Fibroblast of gingiva (primary cell): ENCODE results near the gene PPFIBP2.
"Not testable (repeated sequence)": the region's sequence is repeated elsewhere in the genome, so short reads cannot be mapped to it uniquely, and the experiment has no call there.

ENCODE experiments used
- DNase-seq: peaks from one replicate; pipeline ENCODE4 v3.0.0-alpha.2; 2011; ENCODE audit warnings: low read depth

Gene PPFIBP2

DNA sequence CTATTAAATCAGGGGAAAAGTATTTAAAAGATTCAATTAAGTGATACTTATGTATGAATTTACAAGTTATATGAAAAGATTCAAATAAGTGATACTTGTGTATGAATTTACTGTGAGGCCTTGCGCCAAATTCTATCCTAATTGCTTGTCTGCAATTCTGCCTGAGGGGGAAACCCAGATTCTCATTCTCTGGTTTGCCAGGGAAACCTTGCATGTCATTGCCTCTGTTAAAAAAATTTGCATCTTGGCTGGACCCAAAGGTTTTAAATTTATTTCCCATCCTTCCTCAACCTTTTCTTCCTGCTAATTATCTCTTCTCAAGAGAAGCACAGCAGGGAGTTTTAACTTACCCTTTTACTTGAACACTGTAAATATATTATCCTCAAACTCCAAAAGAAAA is 14.7 kb upstream of the PPFIBP2 start:
- no peak for DNase-seq

DNA sequence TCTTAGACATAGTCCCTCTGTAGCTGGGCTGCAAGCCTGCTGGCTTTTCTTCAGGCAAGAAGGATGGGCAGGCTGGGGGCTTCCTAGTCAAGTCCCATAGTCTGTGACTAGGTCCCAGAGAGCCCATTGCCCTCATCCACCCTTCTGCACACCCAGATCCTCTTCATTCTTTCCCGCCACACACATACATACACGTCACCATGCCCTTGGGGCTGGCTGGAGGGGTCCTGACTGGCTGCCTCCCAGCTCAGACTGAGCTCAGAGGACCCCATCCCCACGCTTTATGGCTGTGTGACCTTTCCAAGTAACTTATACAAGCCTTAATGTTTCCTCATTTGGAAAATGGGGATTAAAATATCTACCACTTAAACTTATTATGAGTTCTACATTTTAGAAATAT is 13.5 kb upstream of the PPFIBP2 start:
- DNase-seq: no peak

DNA sequence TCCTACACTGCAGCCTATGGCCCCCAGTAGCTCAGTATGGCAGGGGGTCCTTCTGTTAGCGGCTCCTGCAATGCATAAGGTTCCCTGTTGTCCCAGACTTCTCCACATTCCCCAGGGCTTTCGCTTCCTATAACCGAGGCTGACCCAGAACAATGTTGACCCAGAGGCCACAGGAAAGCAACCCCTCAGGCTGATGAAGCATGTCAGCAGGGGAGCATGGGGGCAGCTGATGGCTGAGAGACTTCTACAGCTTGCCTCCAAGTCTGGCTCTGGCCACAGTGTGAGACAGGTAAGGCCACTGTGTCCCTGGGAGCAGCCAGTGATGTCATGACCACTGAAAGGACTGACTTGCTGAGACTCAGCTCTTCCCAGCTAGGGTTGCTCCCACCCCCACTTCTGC is 12.5 kb upstream of the PPFIBP2 start:
- DNase-seq: no peak

DNA sequence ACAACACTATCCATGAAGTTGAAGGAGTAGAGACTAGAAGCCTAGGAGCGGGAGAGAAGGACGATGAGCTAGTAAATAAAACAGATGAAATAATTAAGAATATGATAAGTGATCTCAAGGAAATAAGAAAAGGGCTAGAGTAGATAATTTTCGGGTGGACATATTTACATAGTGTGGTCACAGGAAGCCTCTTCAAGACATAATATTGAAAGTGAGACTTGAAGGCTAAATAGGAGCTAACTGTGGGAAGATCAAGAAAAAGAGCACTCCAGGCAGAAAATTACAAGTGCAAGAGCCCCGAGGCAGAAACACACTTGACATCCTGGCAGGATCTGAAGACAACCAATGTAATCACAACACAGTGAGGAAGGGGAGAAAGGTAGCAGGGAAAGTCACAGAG is 11.9 kb upstream of the PPFIBP2 start:
- no peak for DNase-seq

DNA sequence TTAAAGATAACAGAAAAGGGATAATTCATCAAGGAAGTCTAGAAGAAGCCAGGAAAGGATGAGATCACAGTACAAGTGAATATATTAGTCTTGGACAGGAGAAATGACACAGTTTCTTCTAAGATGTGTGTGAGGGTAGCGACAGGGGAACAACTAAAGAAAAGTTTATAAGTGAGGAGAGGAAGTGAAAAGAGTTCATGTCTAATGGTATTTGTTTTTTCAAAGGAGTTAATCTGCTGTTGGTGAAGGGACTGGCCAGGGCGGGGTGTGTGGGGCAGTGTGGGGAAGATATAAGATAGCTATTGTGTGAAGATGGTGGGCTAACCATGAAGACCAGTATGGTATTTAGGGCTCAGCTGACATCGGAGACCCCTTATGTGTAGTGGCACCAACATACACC is 7.6 kb upstream of the PPFIBP2 start:
- no peak for DNase-seq

DNA sequence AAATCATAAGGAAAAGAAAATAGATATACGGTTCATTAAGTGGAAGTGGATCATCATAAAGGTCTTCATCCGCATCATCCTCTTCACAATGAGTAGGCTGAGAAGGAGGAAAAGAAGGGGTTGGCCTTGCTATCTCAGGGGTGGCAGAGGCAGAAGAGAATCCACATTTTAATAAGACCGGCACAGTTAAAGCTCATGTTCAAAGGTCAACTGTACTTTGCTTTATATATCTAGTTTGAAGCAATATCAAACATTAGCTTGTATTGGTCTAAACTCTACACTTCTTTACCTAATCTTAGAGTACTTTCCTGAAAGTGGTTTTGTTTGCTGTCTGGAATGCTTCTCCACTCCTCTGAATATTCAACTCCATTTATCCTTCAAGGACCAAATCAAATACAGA is 5.7 kb upstream of the PPFIBP2 start:
- DNase-seq: no peak

DNA sequence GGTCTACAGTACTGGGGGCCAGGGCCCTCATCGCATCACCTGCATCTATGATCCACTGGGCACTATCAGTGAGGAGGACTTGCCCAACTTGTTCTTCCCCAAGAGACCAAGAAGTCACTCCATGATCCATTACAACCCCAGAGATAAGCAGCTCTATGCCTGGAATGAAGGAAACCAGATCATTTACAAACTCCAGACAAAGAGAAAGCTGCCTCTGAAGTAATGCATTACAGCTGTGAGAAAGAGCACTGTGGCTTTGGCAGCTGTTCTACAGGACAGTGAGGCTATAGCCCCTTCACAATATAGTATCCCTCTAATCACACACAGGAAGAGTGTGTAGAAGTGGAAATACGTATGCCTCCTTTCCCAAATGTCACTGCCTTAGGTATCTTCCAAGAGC is 3.8 kb upstream of the PPFIBP2 start:
- no peak for DNase-seq

DNA sequence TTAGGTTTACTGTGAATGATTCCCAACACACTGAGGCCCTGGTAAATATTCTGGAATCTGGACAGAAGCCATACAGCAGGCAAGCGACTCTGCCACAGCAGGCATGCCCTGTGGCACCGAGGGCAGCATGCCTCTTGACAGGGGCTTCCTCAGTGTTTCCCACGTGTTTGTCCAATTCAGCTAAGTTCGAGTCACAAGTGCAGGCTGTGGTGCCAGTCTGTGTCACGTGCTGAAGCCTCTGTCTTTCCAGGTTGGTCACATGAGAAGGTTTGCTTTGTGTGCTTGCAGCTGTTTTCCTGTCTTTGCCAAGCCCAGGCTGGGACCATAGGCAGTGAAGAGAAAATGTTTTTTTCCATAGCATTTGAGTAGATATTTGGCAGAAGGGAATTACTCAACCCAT is 2.4 kb upstream of the PPFIBP2 start:
- peak; percentile 56 for DNase-seq

DNA sequence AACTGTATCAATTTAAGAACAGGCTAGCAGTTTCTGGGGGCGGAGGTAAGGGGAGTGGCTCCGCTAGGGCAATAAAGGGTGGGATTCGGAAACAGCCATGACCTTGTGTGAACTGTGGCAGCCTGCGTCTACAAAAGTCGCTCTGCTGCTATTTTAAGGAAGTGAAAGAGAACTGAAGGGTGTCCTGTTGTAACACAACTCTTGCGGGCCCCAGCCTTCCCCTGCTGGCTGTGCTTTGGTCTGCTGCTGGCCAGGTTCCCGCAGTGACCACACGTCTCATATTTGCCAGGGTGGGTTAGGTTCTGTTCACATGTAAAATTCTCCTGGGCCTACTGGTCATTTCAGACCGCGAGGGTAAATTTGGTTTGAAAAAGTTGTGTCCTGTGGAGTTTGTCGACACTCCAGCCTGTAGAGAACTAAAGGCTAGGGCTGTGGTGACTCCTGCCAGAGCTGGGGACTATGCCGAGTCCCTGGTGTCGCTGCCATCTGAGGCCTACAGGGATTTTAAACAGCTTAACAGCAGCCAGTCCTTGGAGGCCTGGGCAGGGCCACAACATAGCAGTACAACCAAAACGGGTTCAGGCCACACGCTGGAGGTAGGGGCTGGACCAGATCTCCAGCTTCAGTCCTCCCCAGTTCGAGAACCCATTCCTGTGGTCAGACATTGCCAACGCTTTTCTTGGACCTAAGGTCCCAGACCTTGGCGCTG is 1.1 kb upstream of the PPFIBP2 start:
- DNase-seq: peak; percentile 86

DNA sequence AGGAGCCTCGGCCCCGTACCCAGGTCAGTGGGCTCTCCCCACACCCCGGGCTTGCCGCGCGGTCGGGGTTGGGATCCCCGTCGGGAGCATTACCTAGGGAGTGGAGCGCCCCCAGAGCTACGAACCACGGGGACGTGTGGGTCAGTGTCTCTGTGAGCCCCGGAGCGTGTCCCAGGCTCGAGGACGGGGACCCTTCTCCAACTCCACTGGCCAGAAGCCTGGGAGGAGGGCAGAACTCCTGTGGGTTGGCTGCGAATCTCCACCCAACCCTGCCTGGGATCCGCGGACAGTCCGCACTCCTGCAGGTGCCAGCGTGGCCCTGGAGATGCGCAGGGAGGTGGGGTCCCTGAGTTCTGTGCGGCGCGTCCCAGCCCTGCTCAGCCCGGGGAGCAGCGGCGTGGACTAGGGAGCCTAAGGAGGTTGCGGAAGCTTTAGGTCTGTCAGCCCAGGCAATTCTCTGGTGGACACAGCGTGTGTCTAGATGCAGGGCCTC is 346 bp downstream of the PPFIBP2 start:
- DNase-seq: no peak

DNA sequence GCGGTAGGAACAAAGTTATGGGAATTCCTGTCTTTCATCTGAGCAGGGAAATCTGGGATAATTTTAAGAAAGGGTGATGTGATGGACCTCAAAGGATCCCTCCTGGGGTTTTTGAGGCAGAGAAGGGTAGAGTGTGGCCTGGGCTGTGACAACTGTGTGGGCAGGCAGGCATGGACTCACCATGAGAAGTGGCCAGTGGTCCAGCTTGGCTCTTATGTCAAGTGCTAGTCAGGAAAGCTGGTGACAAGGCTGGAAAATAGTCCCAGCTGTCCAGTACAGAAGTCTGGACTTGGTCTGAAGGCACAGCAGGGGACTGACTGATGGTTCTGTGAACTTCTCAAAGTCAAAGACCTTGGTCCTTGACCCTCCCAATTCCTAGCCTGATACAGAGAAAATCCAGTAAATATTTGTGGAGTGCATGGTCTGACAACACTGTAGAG is 1.7 kb downstream of the PPFIBP2 start:
- no peak for DNase-seq

DNA sequence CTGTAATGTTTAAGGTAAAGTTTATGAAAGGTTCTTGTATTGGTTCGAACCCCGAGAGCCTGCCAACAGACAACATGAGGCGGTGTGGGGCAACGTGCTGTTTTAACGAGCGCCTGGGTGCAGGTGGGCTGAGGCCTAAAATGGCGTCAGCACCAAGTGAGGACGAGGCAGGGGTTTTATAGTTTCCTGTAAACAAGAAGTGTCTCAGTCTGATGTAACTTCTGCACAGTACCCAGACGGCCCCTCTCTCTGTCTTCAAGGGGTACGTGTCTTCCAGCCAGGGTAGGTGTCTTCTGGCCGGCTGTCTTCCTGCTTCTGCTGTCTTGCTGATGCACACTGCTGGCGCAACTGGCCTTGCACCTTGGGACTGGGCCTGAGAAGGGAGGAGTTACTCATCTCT is 2.7 kb downstream of the PPFIBP2 start:
- no peak for DNase-seq

DNA sequence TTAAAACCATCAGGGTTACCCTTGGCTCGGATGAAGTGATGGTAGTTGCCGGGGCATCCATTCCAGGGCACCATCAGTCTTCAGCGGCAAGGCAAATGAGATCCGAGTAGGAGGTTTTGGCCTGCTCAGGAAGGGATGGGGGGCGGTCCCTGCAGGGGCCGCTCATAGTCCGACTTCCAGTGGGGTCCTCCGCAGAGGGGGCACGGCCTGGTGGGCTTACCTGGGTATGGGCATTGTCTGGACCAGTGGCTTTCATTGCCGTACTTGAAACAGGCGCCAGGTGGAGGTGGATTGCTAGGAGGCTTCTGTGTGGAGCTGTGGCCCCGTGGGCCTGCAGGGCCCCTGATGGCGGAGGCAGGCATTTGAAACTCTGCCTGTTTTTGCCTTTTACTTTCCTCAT is 3.9 kb downstream of the PPFIBP2 start:
- not testable (repeated sequence) for DNase-seq

DNA sequence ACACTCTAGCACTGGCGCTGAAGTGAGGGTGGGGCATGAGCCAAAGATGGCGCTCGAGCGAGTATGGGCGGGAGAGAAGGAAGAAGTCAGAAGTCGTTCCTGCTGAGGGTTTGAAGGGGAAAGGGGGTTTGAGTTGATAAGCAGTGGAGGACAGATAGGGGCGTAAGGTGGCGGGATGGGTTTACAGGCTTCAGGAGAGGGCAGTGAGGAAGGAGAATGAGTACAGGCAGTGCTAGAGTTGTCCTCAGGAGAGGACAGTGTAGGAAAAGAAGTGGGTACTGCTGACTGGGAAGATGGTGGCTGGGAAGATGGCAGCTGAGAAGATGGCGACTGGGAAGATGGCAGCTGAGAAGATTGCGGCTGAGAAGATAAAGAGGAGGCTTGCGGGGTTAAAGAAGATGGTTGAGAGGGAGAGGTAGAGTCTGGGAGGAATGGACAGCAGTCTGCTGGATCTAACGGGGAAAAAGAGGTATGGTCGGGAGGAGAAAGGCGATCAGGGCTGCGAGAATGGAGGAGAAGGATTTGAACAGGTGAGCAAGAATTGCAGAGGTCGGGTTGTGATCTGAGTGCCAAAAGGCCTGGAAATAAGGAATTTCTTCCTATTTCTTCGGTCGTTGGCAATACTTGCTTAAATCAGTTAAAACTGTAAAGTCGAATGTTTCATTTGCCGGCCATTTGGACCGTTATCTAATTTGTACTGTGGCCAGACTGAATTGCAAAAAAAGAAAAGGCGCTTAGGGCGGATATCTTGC is 5.2 kb downstream of the PPFIBP2 start:
- no peak for DNase-seq

DNA sequence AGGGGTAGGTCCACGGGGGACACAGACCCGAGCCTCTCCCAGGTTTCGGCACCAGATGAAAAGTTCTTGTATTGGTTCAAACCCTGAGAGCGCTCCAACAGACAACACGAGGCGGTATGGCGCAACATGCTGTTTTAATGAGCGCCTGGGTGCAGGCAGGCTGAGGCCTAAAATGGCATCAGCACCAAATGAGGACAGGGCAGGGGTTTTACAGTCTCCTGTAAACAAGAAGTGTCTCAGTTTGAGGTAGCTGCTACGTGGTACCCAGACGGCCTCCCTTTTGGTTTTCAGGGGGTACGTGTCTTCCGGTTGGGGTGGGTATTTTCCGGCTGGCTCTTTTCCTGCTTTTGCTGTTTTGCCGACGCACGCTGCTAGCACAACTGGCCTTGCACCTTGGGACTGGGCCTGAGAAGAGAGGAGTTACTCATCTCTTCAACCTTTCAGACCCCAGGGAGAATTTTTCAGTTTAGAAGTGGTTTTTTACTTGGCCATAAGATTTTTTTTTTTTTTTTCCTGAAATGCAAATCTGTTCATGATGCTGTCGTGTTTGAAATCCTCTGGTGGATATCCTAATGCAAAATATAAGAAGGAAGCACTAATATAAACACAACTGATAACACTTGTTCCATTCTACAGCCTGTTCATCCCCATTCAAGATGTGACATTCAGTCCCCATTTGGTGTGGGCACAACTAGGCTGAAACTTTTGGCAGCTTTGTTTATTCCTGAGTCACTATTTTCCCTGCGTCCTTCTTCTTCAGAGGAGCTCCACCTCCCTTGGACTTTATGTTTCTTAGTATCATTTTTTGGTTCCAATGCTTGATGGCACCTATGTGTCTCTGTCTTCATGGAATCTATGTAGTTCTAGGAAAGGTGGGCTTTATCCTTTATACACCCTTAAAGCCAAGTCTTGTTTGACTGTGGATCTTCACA is 6.5 kb downstream of the PPFIBP2 start:
- no peak for DNase-seq

DNA sequence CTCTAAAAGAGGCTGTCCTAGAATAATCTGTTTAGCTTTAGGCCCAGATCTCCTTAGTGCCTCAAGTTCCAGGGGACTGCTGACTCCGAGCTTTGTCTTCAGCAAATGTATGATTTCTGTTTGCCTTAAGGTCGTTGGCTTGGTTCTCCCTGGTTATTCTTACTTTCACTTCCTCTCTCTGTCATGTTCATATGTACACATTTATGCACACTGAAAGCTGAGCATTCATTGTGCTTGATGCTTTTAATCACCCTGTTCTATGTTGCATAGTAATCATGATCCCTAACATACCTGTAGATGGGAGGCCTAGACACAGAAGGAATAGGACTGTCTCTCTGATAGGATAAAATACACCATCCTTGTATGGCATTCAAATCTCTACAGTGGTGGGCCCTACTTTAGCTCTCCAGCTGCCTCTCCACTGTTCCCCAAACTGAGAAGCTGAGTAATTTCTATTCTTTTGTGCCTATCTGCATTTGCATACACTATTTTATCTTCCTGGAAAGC is 7.2 kb downstream of the PPFIBP2 start:
- DNase-seq: no peak

DNA sequence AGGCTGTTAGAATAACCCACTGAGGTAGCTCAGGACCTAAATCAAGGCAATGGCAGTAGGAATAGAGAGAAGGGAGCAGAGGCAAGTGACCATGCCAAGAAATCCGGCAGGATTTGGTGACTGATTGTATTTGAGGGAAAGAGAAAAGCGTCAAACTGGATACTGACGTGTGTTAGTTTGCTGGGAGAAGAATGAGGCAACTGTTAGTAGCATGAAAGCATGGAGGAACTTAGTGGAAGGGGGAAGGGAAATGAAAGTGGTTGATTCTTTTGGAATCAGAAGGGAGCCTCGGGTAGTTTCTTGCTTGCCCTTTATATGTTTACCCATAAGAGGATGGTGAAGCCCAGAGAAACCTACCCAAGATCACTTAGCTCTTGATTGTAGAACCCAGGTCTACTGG is 8.3 kb downstream of the PPFIBP2 start:
- DNase-seq: no peak

DNA sequence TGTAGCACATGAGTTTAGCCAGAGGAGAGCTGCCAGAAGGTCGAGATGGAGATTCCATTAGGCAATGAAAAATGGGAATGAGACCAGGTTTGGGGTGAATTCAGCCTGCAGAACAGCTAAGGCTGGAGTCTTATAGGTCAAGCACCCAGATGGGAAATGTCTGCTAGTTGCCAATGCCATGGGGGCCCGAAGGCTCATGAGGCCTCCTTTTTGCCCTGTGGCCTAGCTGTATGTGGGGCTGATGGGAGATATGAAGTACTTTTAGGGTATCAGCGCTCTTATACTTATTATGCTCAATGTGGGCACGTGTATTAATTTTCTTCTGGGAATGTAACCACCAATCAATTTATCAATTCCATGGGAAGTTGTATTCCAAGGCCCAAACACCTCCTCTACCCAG is 8.7 kb downstream of the PPFIBP2 start:
- DNase-seq: no peak

DNA sequence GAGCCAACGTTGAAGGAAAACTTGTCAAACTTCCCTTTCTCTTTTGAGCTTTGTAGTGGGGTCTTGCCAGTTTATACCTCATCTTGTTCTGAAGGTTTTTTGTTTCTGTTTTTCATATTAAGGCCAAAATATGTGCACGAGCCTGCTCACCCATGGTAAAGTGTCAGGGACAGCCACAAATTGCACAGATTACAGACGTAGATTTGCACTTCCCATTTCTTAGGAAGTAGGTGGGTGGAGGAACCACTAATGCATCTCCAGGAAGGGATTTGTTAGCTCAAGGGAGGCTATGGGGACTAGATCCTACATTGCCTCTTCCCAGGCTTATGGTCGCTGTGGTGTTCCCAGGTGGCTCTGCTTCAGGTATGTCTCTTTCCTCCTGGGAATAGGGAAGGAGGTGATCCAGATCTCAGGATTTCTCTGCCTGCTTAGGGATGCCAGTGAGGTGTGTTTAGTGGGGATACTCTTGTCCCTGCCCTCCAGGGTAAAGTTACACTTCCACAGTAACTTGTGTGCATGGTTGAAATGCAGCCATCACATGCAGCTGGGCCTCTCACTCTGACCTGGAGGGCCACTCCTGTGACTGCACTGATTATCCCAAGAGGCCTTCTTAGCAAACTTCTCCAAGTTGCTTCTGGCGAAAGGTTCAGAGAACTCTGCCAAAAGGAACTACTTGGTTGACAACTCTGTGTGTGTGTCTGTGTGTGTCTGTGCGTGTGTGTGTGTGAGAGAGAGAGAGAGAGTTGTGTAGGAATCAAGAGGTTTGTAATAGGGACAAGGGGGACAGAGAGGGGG is 9.8 kb downstream of the PPFIBP2 start:
- DNase-seq: peak; percentile 18

DNA sequence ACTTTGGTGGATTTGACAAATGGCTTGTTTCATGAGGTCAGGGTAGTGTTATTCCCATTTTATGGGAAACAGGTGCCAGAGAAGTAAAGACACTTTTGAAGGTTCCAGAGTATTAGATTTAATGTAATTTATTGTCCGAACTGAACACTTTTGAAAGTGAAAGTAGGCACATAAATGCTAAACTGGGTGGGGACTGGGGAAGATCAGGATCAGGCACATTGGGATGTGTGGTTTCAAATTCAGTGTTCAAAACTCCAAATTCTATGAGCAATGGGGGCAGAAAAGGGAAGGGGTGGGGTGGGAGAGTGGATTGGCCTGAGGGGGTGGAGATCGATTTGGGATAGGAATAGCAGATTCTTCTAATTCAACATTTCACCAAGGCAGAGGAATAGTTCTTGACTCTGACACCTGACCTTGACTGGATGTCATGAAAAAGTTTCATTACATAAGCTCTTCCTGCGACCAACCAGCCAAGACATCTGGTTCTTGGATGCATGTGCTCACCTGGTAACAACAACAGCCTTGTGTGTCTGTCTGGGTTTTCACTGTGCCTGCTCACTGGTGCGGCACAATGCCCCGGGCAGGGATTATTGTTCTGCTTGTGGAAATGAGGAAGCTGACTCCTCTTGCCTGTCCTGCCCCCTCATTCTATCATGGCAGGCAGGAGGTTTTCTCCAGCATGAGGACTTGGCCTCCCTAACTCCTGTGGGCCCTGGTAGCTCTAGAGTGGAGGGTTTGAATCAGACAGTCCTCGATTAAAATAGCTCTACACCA is 10.8 kb downstream of the PPFIBP2 start:
- DNase-seq: no peak

DNA sequence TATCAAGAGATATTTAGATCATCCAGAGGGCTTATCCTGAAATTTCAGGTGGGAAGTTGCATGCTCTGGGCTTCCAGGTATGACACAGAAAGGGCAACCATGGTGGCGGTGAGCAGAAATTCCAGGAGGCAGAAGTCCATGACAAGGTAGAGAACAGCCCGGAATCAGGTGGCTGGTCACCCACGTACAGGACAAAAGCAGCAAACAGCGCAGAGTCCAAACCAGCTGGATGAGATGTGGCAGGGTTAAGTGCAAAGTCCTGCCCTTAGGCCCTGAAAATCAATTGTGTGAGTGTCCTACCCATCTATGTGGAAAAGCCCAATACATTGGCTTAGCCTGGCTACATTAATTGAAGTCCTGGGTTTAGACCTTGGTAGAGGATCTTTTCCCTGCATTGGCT is 11.6 kb downstream of the PPFIBP2 start:
- no peak for DNase-seq
